HG02852 (cell line): ENCODE measurements around the gene GLCE.

Experiments used
- ATAC-seq: cut with Tn5 transposase; IDR thresholded peaks from one replicate; pipeline ENCODE4 v1.9.1; 2021; ENCODE audit warnings: mild to moderate bottlenecking, moderate library complexity; ENCODE audit not compliant: unreplicated experiment

The GLCE gene

GRCh38 chr15:69160141-69160993, at the start of gene GLCE:
TSS of gene GLCE (plus strand) at chr15:69160635. CDS start at chr15:69255807, 95,172 bp downstream.
- peak; percentile 96 for ATAC-seq

GRCh38 chr15:69114331-69114928, 46.0 kb upstream of the GLCE start:
- no peak for ATAC-seq

GRCh38 chr15:69115031-69115430, 45.4 kb upstream of the GLCE start:
- ATAC-seq, result no peak

GRCh38 chr15:69116391-69116790, 44.0 kb upstream of the GLCE start:
- no peak for ATAC-seq

GRCh38 chr15:69117431-69117871, 43.0 kb upstream of the GLCE start:
- ATAC-seq, result no peak

GRCh38 chr15:69118089-69118488, 42.3 kb upstream of the GLCE start:
- no peak for ATAC-seq

- ATAC-seq, result no peak
Observed at GRCh38 chr15:69119001-69119400, 41.4 kb upstream of the GLCE start.

GRCh38 chr15:69119683-69120395, 40.6 kb upstream of the GLCE start:
- no peak for ATAC-seq

GRCh38 chr15:69120732-69121131, 39.7 kb upstream of the GLCE start:
- no peak for ATAC-seq

GRCh38 chr15:69121198-69121828, 39.1 kb upstream of the GLCE start:
- ATAC-seq, result no peak

- no peak for ATAC-seq
Observed at GRCh38 chr15:69125236-69125635, 35.2 kb upstream of the GLCE start.

- no peak for ATAC-seq
Observed at GRCh38 chr15:69126054-69126469, 34.4 kb upstream of the GLCE start.

- ATAC-seq, result no peak
Observed at GRCh38 chr15:69127306-69127705, 33.1 kb upstream of the GLCE start.

- no peak for ATAC-seq
Observed at GRCh38 chr15:69128667-69129311, 31.6 kb upstream of the GLCE start.

- ATAC-seq, result no peak
Observed at GRCh38 chr15:69131362-69132220, 28.8 kb upstream of the GLCE start.

GRCh38 chr15:69132430-69132829, 28.0 kb upstream of the GLCE start:
- no peak for ATAC-seq

- ATAC-seq, result no peak
Observed at GRCh38 chr15:69132977-69133861, 27.2 kb upstream of the GLCE start.

GRCh38 chr15:69133862-69134519, 26.4 kb upstream of the GLCE start:
- no peak for ATAC-seq
